SK-N-SH (cell line): ENCODE data around the gene OTUD5.

Experiments
- CHD2 ChIP-seq: fragments of 150-350 bp; IDR thresholded peaks from 2 replicates; pipeline ENCODE4 v1.6.1; 2018; ENCODE audit warnings: low read length; ENCODE audit not compliant: partially characterized antibody
- ELF1 ChIP-seq: IDR thresholded peaks from 2 replicates; pipeline ENCODE4 v1.4.0; 2012
- EZH2phosphoT487 ChIP-seq: fragments of 200-600 bp; sonication (generic); IDR thresholded peaks from 2 replicates; pipeline ENCODE4 v1.6.1; 2017; ENCODE audit warnings: low read depth, mixed run types, mild to moderate bottlenecking, antibody characterized with exemption, moderate library complexity, borderline replicate concordance
- GABPA ChIP-seq: IDR thresholded peaks from 2 replicates; pipeline ENCODE4 v1.4.0; 2012; ENCODE audit warnings: low read depth, mild to moderate bottlenecking
- POLR2AphosphoS5 ChIP-seq: IDR thresholded peaks from 2 replicates; pipeline ENCODE4 v1.6.1; 2012; ENCODE audit warnings: low read depth, low read length
- RAD21 ChIP-seq: IDR thresholded peaks from 2 replicates; pipeline ENCODE4 v1.6.1; 2012; ENCODE audit warnings: mild to moderate bottlenecking, low read length
- SIN3A ChIP-seq: IDR thresholded peaks from 2 replicates; pipeline ENCODE4 v1.6.1; 2012; ENCODE audit warnings: low read depth, mild to moderate bottlenecking, low read length, moderate library complexity, borderline replicate concordance
- YY1 ChIP-seq: IDR thresholded peaks from 2 replicates; pipeline ENCODE4 v1.4.0; 2012; ENCODE audit warnings: low read depth, mild to moderate bottlenecking
- TF ChIP-seq, protein P1 (sequence below): fragments of 200-600 bp; sonication (generic); IDR thresholded peaks from 2 replicates; pipeline ENCODE4 v1.6.1; 2017; ENCODE audit warnings: antibody characterized with exemption, mild to moderate bottlenecking, moderate library complexity

DNA sequence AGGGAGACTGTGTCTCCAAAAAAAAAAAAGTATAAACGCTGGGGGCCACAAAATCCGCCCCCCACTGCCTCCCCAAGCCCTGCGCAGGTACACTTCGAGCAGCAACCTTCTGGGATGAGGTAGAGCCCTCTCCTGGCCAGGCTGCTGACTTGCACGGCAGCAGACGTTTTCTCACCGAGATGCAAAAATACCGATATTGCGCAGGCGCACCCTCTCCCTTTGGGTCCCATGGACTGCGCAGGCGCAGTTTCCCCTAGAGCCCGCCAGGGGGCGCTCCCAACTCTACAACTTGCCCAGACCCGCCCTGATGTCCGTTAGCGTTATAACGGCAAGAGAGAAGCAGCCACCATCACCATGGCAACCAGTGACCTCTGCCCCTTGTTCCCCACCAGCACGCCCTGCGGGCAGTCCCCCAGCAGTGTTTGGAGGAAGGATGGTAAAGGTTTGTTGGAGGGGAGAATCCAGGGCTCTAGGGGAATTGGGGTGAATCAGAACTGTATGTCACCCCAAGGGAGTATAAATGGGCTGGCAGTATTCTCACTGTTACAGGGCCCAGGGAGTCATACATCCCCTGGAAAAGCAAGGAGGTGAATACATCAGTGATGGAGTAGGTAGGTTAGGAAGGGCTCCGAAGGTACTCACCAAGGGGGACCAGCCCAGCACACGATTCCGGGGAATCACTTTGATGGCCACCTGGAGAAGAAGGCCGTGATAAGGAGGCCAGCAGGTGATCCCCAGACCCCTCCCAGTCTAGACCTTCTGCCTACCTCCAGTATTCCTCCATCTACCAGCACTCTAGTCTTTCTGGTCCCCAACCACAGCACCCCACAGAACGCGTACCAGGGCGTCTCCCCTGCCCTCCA lies 40.0 kb downstream of the OTUD5 start:
- TF ChIP-seq, protein P1, sequence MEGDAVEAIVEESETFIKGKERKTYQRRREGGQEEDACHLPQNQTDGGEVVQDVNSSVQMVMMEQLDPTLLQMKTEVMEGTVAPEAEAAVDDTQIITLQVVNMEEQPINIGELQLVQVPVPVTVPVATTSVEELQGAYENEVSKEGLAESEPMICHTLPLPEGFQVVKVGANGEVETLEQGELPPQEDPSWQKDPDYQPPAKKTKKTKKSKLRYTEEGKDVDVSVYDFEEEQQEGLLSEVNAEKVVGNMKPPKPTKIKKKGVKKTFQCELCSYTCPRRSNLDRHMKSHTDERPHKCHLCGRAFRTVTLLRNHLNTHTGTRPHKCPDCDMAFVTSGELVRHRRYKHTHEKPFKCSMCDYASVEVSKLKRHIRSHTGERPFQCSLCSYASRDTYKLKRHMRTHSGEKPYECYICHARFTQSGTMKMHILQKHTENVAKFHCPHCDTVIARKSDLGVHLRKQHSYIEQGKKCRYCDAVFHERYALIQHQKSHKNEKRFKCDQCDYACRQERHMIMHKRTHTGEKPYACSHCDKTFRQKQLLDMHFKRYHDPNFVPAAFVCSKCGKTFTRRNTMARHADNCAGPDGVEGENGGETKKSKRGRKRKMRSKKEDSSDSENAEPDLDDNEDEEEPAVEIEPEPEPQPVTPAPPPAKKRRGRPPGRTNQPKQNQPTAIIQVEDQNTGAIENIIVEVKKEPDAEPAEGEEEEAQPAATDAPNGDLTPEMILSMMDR = peak; percentile 99
- peak; percentile 68 for TF ChIP-seq RAD21
- TF ChIP-seq YY1 = no peak
- TF ChIP-seq EZH2phosphoT487 = no peak
- TF ChIP-seq SIN3A = no peak
- no peak for TF ChIP-seq GABPA
- no peak for TF ChIP-seq CHD2
- no peak for TF ChIP-seq POLR2AphosphoS5
- TF ChIP-seq ELF1 = no peak
